ENCODE measurements around the gene LILRB4. TPM values are rescaled to one million over a fixed set of nuclear protein-coding genes. Genes with fewer than 3 reads are reported as not detected.

The LILRB4 gene
- total RNA-seq, 1 experiment from 2014 or later, result not detected

DNA sequence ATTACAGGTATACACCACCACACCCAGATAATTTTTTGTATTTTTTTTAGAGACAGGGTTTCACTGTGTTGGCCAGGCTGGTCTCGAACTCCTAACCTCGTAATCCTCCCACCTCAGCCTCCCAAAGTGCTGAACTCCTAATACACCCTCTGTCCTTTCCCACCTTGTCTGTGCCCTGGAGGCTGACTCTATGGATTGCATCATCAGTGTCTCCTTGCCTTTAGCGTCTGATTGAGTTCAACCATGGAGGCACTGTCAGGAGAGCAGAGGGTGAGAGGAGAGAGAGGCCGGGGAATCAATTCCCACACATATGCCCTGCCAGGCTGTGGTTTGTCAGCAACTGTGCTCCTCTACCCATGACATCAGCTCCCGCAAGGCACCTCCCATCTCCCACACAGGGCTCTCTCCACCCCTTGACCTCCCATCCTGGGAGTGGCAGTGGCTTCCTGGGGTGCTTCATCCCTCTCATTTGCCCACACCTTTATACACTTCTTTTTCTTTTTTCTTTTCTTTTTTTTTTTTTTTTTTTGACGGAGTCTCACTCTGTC, 12.6 kb upstream of the LILRB4 start:
- Mint-ChIP-seq H3K27ac (ENCODE audit: unreplicated experiment) (no peak overlapping the region), H3K9me3 (ENCODE audit: unreplicated experiment) (no peaks in the 10 kb centered on the region), H3K36me3 (ENCODE audit: insufficient read depth, unreplicated experiment) (no peaks in the 10 kb centered on the region), H3K4me3 (ENCODE audit: unreplicated experiment) (no peak overlapping the region), H3K27me3 (ENCODE audit: insufficient read depth, unreplicated experiment) (peaks cover 10% of the 10 kb centered on the region), H3K4me1 (ENCODE audit: low read depth, unreplicated experiment) (no peaks in the 10 kb centered on the region)
- TF ChIP-seq, protein P1, sequence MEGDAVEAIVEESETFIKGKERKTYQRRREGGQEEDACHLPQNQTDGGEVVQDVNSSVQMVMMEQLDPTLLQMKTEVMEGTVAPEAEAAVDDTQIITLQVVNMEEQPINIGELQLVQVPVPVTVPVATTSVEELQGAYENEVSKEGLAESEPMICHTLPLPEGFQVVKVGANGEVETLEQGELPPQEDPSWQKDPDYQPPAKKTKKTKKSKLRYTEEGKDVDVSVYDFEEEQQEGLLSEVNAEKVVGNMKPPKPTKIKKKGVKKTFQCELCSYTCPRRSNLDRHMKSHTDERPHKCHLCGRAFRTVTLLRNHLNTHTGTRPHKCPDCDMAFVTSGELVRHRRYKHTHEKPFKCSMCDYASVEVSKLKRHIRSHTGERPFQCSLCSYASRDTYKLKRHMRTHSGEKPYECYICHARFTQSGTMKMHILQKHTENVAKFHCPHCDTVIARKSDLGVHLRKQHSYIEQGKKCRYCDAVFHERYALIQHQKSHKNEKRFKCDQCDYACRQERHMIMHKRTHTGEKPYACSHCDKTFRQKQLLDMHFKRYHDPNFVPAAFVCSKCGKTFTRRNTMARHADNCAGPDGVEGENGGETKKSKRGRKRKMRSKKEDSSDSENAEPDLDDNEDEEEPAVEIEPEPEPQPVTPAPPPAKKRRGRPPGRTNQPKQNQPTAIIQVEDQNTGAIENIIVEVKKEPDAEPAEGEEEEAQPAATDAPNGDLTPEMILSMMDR (IDR thresholded peaks at IDR 0.05; ENCODE audit: insufficient read depth in 1 of 2, low read depth in 1 of 2, low read length in 1 of 2, severe bottlenecking in 1 of 2, unreplicated experiment in 1 of 2), result no peak
- no peak for DNase-seq
- ChIA-PET POLR2A (no interaction called here), CTCF (no interaction called here)
- Histone ChIP-seq H3K4me1 (no peaks in the 10 kb centered on the region), H3K27me3 (replicated peaks; ENCODE audit: control insufficient read depth, insufficient read depth, low read length) (no peaks in the 10 kb centered on the region), H3K36me3 (ENCODE audit: control insufficient read depth, insufficient read depth, low read length) (no peaks in the 10 kb centered on the region), H3K9me3 (peaks cover 4% of the 10 kb centered on the region; the same call in 1 of the 2 replicates), H3K4me3 (ENCODE audit: low read depth, low read length) (no peak overlapping the region)
- intact Hi-C loops (cut with micrococcal nuclease; ENCODE audit: unreplicated experiment), result loop anchor here (10.0 kb wide), 1 partner anchor 275 kb away; no protein-coding TSS in a partner anchor
- no TSS peak for BruUV-seq (replicated peaks)

DNA sequence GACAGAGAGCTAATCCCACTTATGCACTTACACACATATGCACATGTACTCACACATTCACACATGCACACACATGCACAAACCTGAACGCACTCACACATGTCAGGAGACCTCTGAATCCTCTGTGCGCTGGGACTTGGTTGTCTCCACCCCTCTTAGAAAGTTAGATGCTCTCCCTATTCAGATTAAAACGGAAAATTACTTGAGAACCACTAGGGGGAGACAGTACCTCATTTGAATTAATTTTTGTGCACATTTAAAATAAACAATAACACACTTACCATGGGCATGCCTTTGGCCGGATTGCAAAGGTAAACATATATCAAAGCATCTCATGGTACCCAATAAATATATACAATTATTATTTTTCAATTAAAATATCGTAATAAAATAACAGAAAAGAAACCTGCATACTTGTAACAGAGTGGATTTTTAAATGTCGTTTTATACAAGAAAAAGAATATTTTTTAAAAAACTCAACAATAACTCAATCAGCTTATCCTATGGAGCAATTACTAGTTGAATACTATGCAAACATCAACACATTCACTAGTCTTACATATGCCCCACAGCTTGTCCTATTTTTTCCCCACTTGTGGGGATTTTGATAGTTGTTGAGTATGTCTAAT, 9.5 kb upstream of the LILRB4 start:
- H3K9me3 ChIP-seq, result no peaks in the 10 kb centered on the region
- TF ChIP-seq, protein P1 (IDR thresholded peaks at IDR 0.05; ENCODE audit: insufficient read depth in 1 of 2, low read depth in 1 of 2, low read length in 1 of 2, severe bottlenecking in 1 of 2, unreplicated experiment in 1 of 2), result peak; percentile 56 to 67
- H3K4me3 ChIP-seq (ENCODE audit: low read depth, low read length), result no peak overlapping the region
- POLR2A ChIA-PET, result no interaction called here
- Mint-ChIP-seq H3K4me1 (ENCODE audit: low read depth, unreplicated experiment) (no peaks in the 10 kb centered on the region), H3K27me3 (ENCODE audit: insufficient read depth, unreplicated experiment) (peaks cover 10% of the 10 kb centered on the region), H3K9me3 (ENCODE audit: unreplicated experiment) (no peaks in the 10 kb centered on the region), H3K36me3 (ENCODE audit: insufficient read depth, unreplicated experiment) (no peaks in the 10 kb centered on the region), H3K4me3 (ENCODE audit: unreplicated experiment) (no peak overlapping the region), H3K27ac (ENCODE audit: unreplicated experiment) (no peak overlapping the region)
- no peaks in the 10 kb centered on the region for H3K36me3 ChIP-seq (ENCODE audit: control insufficient read depth, insufficient read depth, low read length)
- H3K27me3 ChIP-seq (replicated peaks; ENCODE audit: control insufficient read depth, insufficient read depth, low read length), result no peaks in the 10 kb centered on the region
- intact Hi-C loops (cut with micrococcal nuclease; ENCODE audit: unreplicated experiment), result loop anchor here (10.0 kb wide), 1 partner anchor 272 kb away; no protein-coding TSS in a partner anchor
- DNase-seq, result peak in 1 of 2 experiments; percentile 16
- BruUV-seq (replicated peaks), result no TSS peak
- H3K4me1 ChIP-seq, result no peaks in the 10 kb centered on the region
- CTCF ChIA-PET, result no interaction called here

DNA sequence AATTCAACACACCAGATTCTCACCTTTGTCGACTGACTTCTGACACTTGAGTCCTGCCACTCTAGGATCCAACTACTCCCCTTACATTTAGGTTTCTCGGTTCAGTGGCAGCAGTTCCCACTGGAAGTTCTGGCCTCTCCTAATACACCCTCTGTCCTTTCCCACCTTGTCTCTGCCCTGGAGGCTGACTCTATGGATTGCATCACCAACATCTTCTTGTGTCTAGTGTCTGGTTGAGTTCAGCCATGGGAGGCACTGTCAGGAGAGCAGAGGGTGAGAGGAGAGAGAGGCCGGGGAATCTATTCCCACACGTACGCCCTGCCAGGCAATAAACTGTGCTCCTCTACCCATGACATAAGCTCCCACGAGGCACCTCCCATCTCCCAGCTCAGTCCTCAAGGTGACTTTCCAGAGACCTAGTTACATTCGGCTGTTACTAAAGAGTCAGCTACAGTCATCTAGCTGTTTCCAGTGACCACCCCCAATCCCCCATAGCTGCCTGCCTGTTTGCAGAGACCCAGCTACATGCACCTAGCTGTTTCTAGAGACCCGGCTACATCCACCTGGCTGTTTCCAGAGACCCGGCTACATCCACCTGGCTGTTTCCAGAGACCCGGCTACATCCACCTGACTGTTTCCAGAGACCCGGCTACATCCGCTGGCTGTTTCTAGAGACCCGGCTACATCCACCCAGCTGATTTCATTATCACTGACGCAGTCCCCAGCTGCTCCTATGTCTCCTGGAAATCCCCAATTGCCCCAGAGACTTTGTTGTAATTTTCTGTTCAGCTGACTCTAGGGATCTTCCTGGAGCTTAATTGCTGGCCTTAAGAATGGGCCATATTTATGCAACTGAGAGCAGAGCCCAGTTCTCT, 8.1 kb upstream of the LILRB4 start:
- no TSS peak for BruUV-seq (replicated peaks)
- no peaks in the 10 kb centered on the region for H3K9me3 ChIP-seq

More for the DNA sequence above, 8.1 kb upstream of the LILRB4 start:
- Histone ChIP-seq H3K4me1 (no peaks in the 10 kb centered on the region), H3K27me3 (replicated peaks; ENCODE audit: control insufficient read depth, insufficient read depth, low read length) (no peaks in the 10 kb centered on the region), H3K4me3 (ENCODE audit: low read depth, low read length) (no peak overlapping the region), H3K36me3 (ENCODE audit: control insufficient read depth, insufficient read depth, low read length) (no peaks in the 10 kb centered on the region)
- Mint-ChIP-seq H3K27ac (ENCODE audit: unreplicated experiment) (no peak overlapping the region), H3K4me1 (ENCODE audit: low read depth, unreplicated experiment) (no peaks in the 10 kb centered on the region), H3K27me3 (ENCODE audit: insufficient read depth, unreplicated experiment) (peaks cover 10% of the 10 kb centered on the region), H3K36me3 (ENCODE audit: insufficient read depth, unreplicated experiment) (no peaks in the 10 kb centered on the region), H3K4me3 (ENCODE audit: unreplicated experiment) (no peak overlapping the region), H3K9me3 (ENCODE audit: unreplicated experiment) (no peaks in the 10 kb centered on the region)
- TF ChIP-seq, protein P1 (IDR thresholded peaks at IDR 0.05; ENCODE audit: insufficient read depth in 1 of 2, low read depth in 1 of 2, low read length in 1 of 2, severe bottlenecking in 1 of 2, unreplicated experiment in 1 of 2), result no peak
- DNase-seq, result no peak
- ChIA-PET CTCF (interaction anchor here (0.6 kb wide), 1 partner anchor 302 kb away, joined by 5 read pairs; no protein-coding TSS in a partner anchor), POLR2A (no interaction called here)
- intact Hi-C loops (cut with micrococcal nuclease; ENCODE audit: unreplicated experiment), result loop anchor here (10.0 kb wide), 1 partner anchor 270 kb away; no protein-coding TSS in a partner anchor

Data from Caco-2 (cell line).